ENCODE data around the gene UPK2. TPM values are rescaled to one million over a fixed set of nuclear protein-coding genes. Genes with fewer than 3 reads are reported as not detected.

The UPK2 gene
- total and polyA plus RNA-seq, 2 of the 13 experiments (the other 11 are each of a cell fraction or from before 2014, with no cell fraction given), result not detected

- no peak for TF ChIP-seq ZKSCAN8 (CRISPR knock-in tag; IDR thresholded peaks at IDR 0.05; ENCODE audit: borderline replicate concordance)
- no peak for TF ChIP-seq ATF7 (IDR thresholded peaks at IDR 0.05)
- no peak for TF ChIP-seq ATF7 (CRISPR knock-in tag; IDR thresholded peaks at IDR 0.05)
- TF ChIP-seq ATF4 (CRISPR knock-in tag; IDR thresholded peaks at IDR 0.05), result no peak
- TF ChIP-seq AKAP8 (CRISPR knock-in tag; IDR thresholded peaks at IDR 0.05), result no peak; the same call in 1 of the 2 replicates
- TF ChIP-seq TMF1 (CRISPR knock-in tag; IDR thresholded peaks at IDR 0.05; ENCODE audit: low read depth), result no peak
- TF ChIP-seq, protein P1, sequence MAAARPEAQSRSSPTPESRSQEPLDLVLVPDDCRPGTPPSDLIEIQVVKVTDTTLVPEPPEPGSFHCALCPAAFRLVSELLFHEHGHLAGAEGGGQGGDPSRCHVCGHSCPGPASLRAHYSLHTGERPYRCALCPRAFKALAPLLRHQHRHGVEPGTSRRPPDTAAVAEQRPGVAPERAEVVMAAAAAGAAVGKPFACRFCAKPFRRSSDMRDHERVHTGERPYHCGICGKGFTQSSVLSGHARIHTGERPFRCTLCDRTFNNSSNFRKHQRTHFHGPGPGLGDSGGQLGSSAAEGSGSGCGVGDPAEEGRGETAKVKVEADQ (CRISPR knock-in tag; IDR thresholded peaks at IDR 0.05; ENCODE audit: borderline replicate concordance), result 0 out of 2 replicates have a peak, but pooled peaks have one; percentile 19
- 0 out of 2 replicates have a peak, but pooled peaks have one; percentile 13 for TF ChIP-seq ZSCAN29 (CRISPR knock-in tag; conservative IDR thresholded peaks at IDR 0.05)
- TF ChIP-seq ZNF775 (CRISPR knock-in tag; IDR thresholded peaks at IDR 0.05; ENCODE audit: borderline replicate concordance), result no peak
- no peak for TF ChIP-seq ZFP82 (CRISPR knock-in tag; IDR thresholded peaks at IDR 0.05; ENCODE audit: borderline replicate concordance)
- TF ChIP-seq POLR2AphosphoS5 (IDR thresholded peaks at IDR 0.05; ENCODE audit: low read depth, low read length), result no peak
- TF ChIP-seq HOXA9 (CRISPR knock-in tag; IDR thresholded peaks at IDR 0.05; ENCODE audit: borderline replicate concordance), result no peak
- TF ChIP-seq FOXM1 (CRISPR knock-in tag; IDR thresholded peaks at IDR 0.05), result no peak
- no peak for TF ChIP-seq SSRP1 (CRISPR knock-in tag; IDR thresholded peaks at IDR 0.05)
- TF ChIP-seq ZNF878 (CRISPR knock-in tag; IDR thresholded peaks at IDR 0.05), result no peak
- no peak for TF ChIP-seq ZKSCAN1 (IDR thresholded peaks at IDR 0.05; ENCODE audit: low read length)
- TF ChIP-seq, protein P2, sequence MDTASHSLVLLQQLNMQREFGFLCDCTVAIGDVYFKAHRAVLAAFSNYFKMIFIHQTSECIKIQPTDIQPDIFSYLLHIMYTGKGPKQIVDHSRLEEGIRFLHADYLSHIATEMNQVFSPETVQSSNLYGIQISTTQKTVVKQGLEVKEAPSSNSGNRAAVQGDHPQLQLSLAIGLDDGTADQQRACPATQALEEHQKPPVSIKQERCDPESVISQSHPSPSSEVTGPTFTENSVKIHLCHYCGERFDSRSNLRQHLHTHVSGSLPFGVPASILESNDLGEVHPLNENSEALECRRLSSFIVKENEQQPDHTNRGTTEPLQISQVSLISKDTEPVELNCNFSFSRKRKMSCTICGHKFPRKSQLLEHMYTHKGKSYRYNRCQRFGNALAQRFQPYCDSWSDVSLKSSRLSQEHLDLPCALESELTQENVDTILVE (CRISPR knock-in tag; IDR thresholded peaks at IDR 0.05), result no peak
- TF ChIP-seq, protein P3, sequence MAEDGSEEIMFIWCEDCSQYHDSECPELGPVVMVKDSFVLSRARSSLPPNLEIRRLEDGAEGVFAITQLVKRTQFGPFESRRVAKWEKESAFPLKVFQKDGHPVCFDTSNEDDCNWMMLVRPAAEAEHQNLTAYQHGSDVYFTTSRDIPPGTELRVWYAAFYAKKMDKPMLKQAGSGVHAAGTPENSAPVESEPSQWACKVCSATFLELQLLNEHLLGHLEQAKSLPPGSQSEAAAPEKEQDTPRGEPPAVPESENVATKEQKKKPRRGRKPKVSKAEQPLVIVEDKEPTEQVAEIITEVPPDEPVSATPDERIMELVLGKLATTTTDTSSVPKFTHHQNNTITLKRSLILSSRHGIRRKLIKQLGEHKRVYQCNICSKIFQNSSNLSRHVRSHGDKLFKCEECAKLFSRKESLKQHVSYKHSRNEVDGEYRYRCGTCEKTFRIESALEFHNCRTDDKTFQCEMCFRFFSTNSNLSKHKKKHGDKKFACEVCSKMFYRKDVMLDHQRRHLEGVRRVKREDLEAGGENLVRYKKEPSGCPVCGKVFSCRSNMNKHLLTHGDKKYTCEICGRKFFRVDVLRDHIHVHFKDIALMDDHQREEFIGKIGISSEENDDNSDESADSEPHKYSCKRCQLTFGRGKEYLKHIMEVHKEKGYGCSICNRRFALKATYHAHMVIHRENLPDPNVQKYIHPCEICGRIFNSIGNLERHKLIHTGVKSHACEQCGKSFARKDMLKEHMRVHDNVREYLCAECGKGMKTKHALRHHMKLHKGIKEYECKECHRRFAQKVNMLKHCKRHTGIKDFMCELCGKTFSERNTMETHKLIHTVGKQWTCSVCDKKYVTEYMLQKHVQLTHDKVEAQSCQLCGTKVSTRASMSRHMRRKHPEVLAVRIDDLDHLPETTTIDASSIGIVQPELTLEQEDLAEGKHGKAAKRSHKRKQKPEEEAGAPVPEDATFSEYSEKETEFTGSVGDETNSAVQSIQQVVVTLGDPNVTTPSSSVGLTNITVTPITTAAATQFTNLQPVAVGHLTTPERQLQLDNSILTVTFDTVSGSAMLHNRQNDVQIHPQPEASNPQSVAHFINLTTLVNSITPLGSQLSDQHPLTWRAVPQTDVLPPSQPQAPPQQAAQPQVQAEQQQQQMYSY (CRISPR knock-in tag; IDR thresholded peaks at IDR 0.05), result no peak
- peak; percentile 49 to 59; a peak in 3 of 4 replicates for TF ChIP-seq HMGXB4 (CRISPR knock-in tag; IDR thresholded peaks at IDR 0.05; ENCODE audit: borderline replicate concordance in 1 of 2, low read depth in 1 of 2)
- no peak for TF ChIP-seq JUND (CRISPR knock-in tag; IDR thresholded peaks at IDR 0.05)
These were observed 31.2 kb upstream of the UPK2 start (continued) for GRCh38 chr11:118924591-118925585.

All from HepG2 (cell line).